Naive thymus-derived CD4-positive, alpha-beta T cell (primary cell): ENCODE measurements around the gene CAMTA1. TPM values are rescaled to one million over a fixed set of nuclear protein-coding genes. Genes with fewer than 3 reads are reported as not detected.

Source experiments
- ATAC-seq: fragments of 150-1000 bp; cut with Tn5 transposase; 2 replicates; pipeline ENCODE4 v1.10.0; 2021; ENCODE audit warnings: mild to moderate bottlenecking, moderate library complexity
- CTCF ChIA-PET: fragments of 350-600 bp; sonication (Branson Sonifier 250); formaldehyde crosslinking; loops from one replicate; lab custom pipeline; 2021; ENCODE audit warnings: antibody characterized with exemption; lab: Charles Lee
- POLR2A ChIA-PET: fragments of 350-600 bp; sonication (Branson Sonifier 250); formaldehyde crosslinking; loops from one replicate; lab custom pipeline; 2021; ENCODE audit warnings: antibody characterized with exemption, inconsistent platforms; lab: Charles Lee
- DNase-seq, 9 donors: peaks; one replicate each; pipeline versions ENCODE4 v3.0.0 to v3.0.0-alpha.2; 2020 to 2022; ENCODE audit warnings: mixed read lengths in 1 of 9
- H3K27ac ChIP-seq: one replicate; pipeline ENCODE4 v1.7.0; 2013; ENCODE audit warnings: mild to moderate bottlenecking, low read depth, low read length, moderate library complexity
- H3K27me3 ChIP-seq, 2 donors: one replicate each; pipeline ENCODE4 v1.7.0; 2013; ENCODE audit warnings: low read length in 2 of 2, mild to moderate bottlenecking in 2 of 2, moderate library complexity in 2 of 2; ENCODE audit not compliant: control insufficient read depth in 2 of 2, insufficient read depth in 2 of 2
- H3K36me3 ChIP-seq, 3 experiments: 1 replicate in 2 of 3; 2 replicates in 1 of 3; pipeline ENCODE4 v1.7.0; 2013; ENCODE audit warnings: low read length in 3 of 3, mild to moderate bottlenecking in 3 of 3, moderate library complexity in 1 of 3; ENCODE audit not compliant: insufficient read depth in 3 of 3, control insufficient read depth in 2 of 3
- H3K4me1 ChIP-seq, 2 donors: one replicate each; pipeline ENCODE4 v1.7.0; 2013; ENCODE audit warnings: low read length in 2 of 2, mild to moderate bottlenecking in 2 of 2, moderate library complexity in 1 of 2; ENCODE audit not compliant: control insufficient read depth in 2 of 2, insufficient read depth in 2 of 2
- H3K4me3 ChIP-seq: 2 replicates; pipeline ENCODE4 v1.7.0; 2013; ENCODE audit warnings: mild to moderate bottlenecking, low read length
- H3K9me3 ChIP-seq, 3 experiments: 1 replicate in 2 of 3; 2 replicates in 1 of 3; pipeline ENCODE4 v1.7.0; 2013; ENCODE audit warnings: low read length in 3 of 3; ENCODE audit not compliant: control insufficient read depth in 2 of 3
- H3K27ac Mint-ChIP-seq, 9 donors: one replicate each; pipeline ENCODE4 v1.8.0; 2020 to 2022; ENCODE audit warnings: mixed read lengths in 9 of 9, mild to moderate bottlenecking in 8 of 9, moderate library complexity in 5 of 9, inconsistent platforms in 2 of 9
- H3K27me3 Mint-ChIP-seq, 5 donors: one replicate each; pipeline ENCODE4 v1.8.0; 2021 to 2022; ENCODE audit warnings: mixed read lengths in 5 of 5, mild to moderate bottlenecking in 1 of 5
- H3K36me3 Mint-ChIP-seq, 5 donors: one replicate each; pipeline ENCODE4 v1.8.0; 2020 to 2022; ENCODE audit warnings: mixed read lengths in 5 of 5, mild to moderate bottlenecking in 3 of 5, inconsistent platforms in 1 of 5
- H3K4me1 Mint-ChIP-seq, 7 donors: one replicate each; pipeline ENCODE4 v1.8.0; 2020 to 2022; ENCODE audit warnings: mixed read lengths in 7 of 7, mild to moderate bottlenecking in 3 of 7, inconsistent platforms in 1 of 7
- H3K4me3 Mint-ChIP-seq, 10 donors: one replicate each; pipeline ENCODE4 v1.8.0; 2020 to 2022; ENCODE audit warnings: mild to moderate bottlenecking in 10 of 10, mixed read lengths in 10 of 10, moderate library complexity in 6 of 10, inconsistent platforms in 2 of 10
- H3K9me3 Mint-ChIP-seq, 11 donors: one replicate each; pipeline ENCODE4 v1.8.0; 2020 to 2022; ENCODE audit warnings: mixed read lengths in 11 of 11, mild to moderate bottlenecking in 4 of 11, inconsistent platforms in 1 of 11, moderate library complexity in 1 of 11
- intact Hi-C, 2 donors: fragments of 100-400 bp; cut with micrococcal nuclease; formaldehyde crosslinking; loops; one replicate each; pipeline ENCODE4 v1.15.1; 2023
- polyA plus RNA-seq, 2 donors: library from polyadenylated mRNA; unstranded; fragments of 300-500 nt; fragmentation: Illumina TruSeq; gene quantifications; one replicate each; pipeline ENCODE4 v1.2.3, GENCODE V29; 2021
- total RNA-seq, 6 experiments: library from RNA in 5 of 6; stranded (reverse) in 5 of 6; gene quantifications; 1 replicate in 5 of 6; 2 replicates in 1 of 6; pipeline ENCODE4 v1.2.3 and lab custom pipeline; 2021 to 2026

The CAMTA1 gene
- total and polyA plus RNA-seq, 7 experiments from 2014 or later, result 38.1 to 68.6 (median 42.6) TPM

- no peak overlapping the region for H3K27ac Mint-ChIP-seq
- CTCF ChIA-PET, result interaction anchor here (1.2 kb wide), 1 partner anchor 59 kb away, joined by 5 read pairs; no protein-coding TSS in a partner anchor
These were observed 941.4 kb downstream of the CAMTA1 start for GRCh38 chr1:7726623-7727022.

DNA sequence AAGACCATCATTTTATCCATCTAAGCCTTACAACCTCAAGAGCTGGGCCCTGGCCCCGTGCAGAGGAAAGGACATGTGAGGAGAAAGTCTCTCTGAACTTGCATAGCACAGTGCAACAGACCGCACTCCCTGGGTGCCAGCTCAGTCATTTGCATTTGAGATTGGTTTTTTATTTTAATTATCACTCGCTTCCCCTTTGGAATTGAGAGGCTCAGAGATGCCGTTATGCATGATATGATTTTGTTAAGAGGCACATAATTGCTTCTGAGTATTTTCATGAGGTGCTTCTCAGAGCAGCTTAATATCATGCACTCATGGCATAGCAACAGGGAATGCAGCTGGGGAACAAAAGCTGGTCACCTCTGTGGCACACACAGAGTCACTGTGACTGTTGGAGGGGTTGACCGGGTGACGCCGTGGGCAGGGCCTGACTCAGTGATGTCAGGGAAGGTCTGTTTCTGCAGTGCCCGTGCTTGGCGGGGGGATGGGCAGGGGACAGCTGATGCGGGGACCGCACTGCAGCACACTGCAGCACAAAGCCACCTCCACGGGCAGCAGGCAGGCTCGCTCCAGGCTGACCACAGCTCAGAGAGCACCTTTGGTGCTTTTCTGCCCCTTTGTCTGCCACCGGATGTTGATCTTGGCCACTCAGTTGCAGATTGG, 942.7 kb downstream of the CAMTA1 start:
- Mint-ChIP-seq H3K4me1 (peaks cover 2 to 10% (median 6%) of the 10 kb centered on the region in 7 donors), H3K36me3 (no peaks in the 10 kb centered on the region), H3K4me3 (no peak overlapping the region), H3K9me3 (peaks cover 0 to 2% (median 0%) of the 10 kb centered on the region in 11 donors), H3K27me3 (peaks cover 5 to 18% (median 12%) of the 10 kb centered on the region in 5 donors), H3K27ac (no peak overlapping the region)
- DNase-seq (no peak), ATAC-seq (no peak)
- Histone ChIP-seq H3K27me3 (no peaks in the 10 kb centered on the region), H3K9me3 (no peaks in the 10 kb centered on the region), H3K36me3 (no peaks in the 10 kb centered on the region), H3K27ac (no peak overlapping the region), H3K4me1 (no peaks in the 10 kb centered on the region), H3K4me3 (no peak overlapping the region)
- intact Hi-C loops, result no loop called here
- ChIA-PET CTCF (interaction anchor here (1.3 kb wide), 1 partner anchor 36 kb away, joined by 3 read pairs; no protein-coding TSS in a partner anchor), POLR2A (no interaction called here)

More at GRCh38 chr1:7726623-7727022, 941.4 kb downstream of the CAMTA1 start:
- no peak for DNase-seq
- Mint-ChIP-seq H3K4me1 (peaks cover 2 to 10% (median 6%) of the 10 kb centered on the region in 7 donors), H3K27me3 (peaks cover 5 to 18% (median 13%) of the 10 kb centered on the region in 5 donors), H3K9me3 (peaks cover 0 to 2% (median 0%) of the 10 kb centered on the region in 11 donors), H3K4me3 (no peak overlapping the region), H3K36me3 (no peaks in the 10 kb centered on the region)
- Histone ChIP-seq H3K36me3 (no peaks in the 10 kb centered on the region), H3K27ac (no peak overlapping the region), H3K27me3 (no peaks in the 10 kb centered on the region), H3K4me1 (no peaks in the 10 kb centered on the region), H3K4me3 (no peak overlapping the region), H3K9me3 (no peaks in the 10 kb centered on the region)
- ATAC-seq, result no peak
- intact Hi-C loops, result no loop called here
- POLR2A ChIA-PET, result interaction anchor here (0.6 kb wide), 1 partner anchor 9 kb away, joined by 3 read pairs; no protein-coding TSS in a partner anchor

- Mint-ChIP-seq H3K27ac (no peak overlapping the region), H3K27me3 (peaks cover 7 to 16% (median 9%) of the 10 kb centered on the region in 5 donors), H3K4me3 (no peak overlapping the region), H3K9me3 (peaks cover 0 to 3% (median 0%) of the 10 kb centered on the region in 11 donors), H3K4me1 (peaks cover 2 to 10% (median 6%) of the 10 kb centered on the region in 7 donors), H3K36me3 (no peaks in the 10 kb centered on the region)
- Histone ChIP-seq H3K4me3 (no peak overlapping the region), H3K4me1 (no peaks in the 10 kb centered on the region), H3K27ac (no peak overlapping the region), H3K27me3 (no peaks in the 10 kb centered on the region), H3K9me3 (no peaks in the 10 kb centered on the region), H3K36me3 (no peaks in the 10 kb centered on the region)
- DNase-seq (no peak), ATAC-seq (no peak)
- CTCF ChIA-PET, result no interaction called here
- intact Hi-C loops, result no loop called here
- POLR2A ChIA-PET, result no interaction called here
These were observed 944.5 kb downstream of the CAMTA1 start for GRCh38 chr1:7729761-7730160.

DNA sequence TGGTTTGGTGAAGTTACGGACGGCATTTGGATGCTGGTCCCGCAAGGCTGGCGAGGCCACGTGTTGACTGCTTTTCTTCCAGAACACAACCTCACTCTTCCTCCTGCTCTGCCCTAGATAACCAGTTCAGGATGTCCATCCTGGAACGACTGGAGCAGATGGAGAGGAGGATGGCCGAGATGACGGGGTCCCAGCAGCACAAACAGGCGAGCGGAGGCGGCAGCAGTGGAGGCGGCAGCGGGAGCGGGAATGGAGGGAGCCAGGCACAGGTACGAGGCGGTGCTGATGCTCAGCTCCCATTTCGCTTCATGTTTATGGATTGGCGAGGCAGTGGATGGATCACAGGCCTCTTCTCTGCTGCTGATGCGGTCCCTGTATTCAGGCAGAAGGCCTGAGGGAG, 947.1 kb downstream of the CAMTA1 start:
- Mint-ChIP-seq H3K9me3 (peaks cover 0 to 3% (median 0%) of the 10 kb centered on the region in 11 donors), H3K27ac (no peak overlapping the region), H3K4me3 (no peak overlapping the region), H3K36me3 (no peaks in the 10 kb centered on the region), H3K27me3 (peaks cover 7 to 16% (median 7%) of the 10 kb centered on the region in 5 donors), H3K4me1 (peaks cover 0 to 1% (median 0%) of the 10 kb centered on the region in 7 donors)
- no peaks in the 10 kb centered on the region for H3K9me3 ChIP-seq
- POLR2A ChIA-PET, result no interaction called here
- no peak for DNase-seq
- intact Hi-C loops, result no loop called here
- no peaks in the 10 kb centered on the region for H3K36me3 ChIP-seq
- CTCF ChIA-PET, result no interaction called here
- ATAC-seq, result no peak
- H3K4me1 ChIP-seq, result no peaks in the 10 kb centered on the region
- no peak overlapping the region for H3K4me3 ChIP-seq
- H3K27ac ChIP-seq, result no peak overlapping the region
- no peaks in the 10 kb centered on the region for H3K27me3 ChIP-seq

- Histone ChIP-seq H3K27me3 (no peaks in the 10 kb centered on the region), H3K4me3 (no peak overlapping the region), H3K27ac (no peak overlapping the region), H3K4me1 (no peaks in the 10 kb centered on the region), H3K9me3 (no peaks in the 10 kb centered on the region), H3K36me3 (no peaks in the 10 kb centered on the region)
- H3K4me1 Mint-ChIP-seq, result peaks cover 0 to 1% (median 0%) of the 10 kb centered on the region in 7 donors
- H3K27me3 Mint-ChIP-seq, result peaks cover 7 to 15% (median 7%) of the 10 kb centered on the region in 5 donors
- no peaks in the 10 kb centered on the region for H3K36me3 Mint-ChIP-seq
- no peak overlapping the region for H3K27ac Mint-ChIP-seq
- POLR2A ChIA-PET, result no interaction called here
- intact Hi-C loops, result no loop called here
- no peak for DNase-seq
- no peak for ATAC-seq
- no peak overlapping the region for H3K4me3 Mint-ChIP-seq
- H3K9me3 Mint-ChIP-seq, result peaks cover 0 to 3% (median 0%) of the 10 kb centered on the region in 11 donors
- CTCF ChIA-PET, result no interaction called here
These were observed 948.0 kb downstream of the CAMTA1 start for GRCh38 chr1:7733276-7733675.

GRCh38 chr1:7738044-7738443, 952.8 kb downstream of the CAMTA1 start:
- H3K27ac Mint-ChIP-seq, result no peak overlapping the region
- ChIA-PET CTCF (interaction anchor here (1.0 kb wide), 1 partner anchor 68 kb away, joined by 4 read pairs; no protein-coding TSS in a partner anchor), POLR2A (no interaction called here)
- H3K9me3 Mint-ChIP-seq, result peaks cover 0 to 3% (median 0%) of the 10 kb centered on the region in 11 donors
- H3K4me1 Mint-ChIP-seq, result peaks cover 0 to 1% (median 0%) of the 10 kb centered on the region in 7 donors
- peaks cover 0 to 3% (median 0%) of the 10 kb centered on the region in 5 donors for H3K27me3 Mint-ChIP-seq
- no peak overlapping the region for H3K4me3 ChIP-seq
- no peak overlapping the region for H3K4me3 Mint-ChIP-seq
- H3K27me3 ChIP-seq, result no peaks in the 10 kb centered on the region
- ATAC-seq, result no peak
- intact Hi-C loops, result no loop called here
- no peak overlapping the region for H3K27ac ChIP-seq
- no peaks in the 10 kb centered on the region for H3K9me3 ChIP-seq
- H3K36me3 Mint-ChIP-seq, result no peaks in the 10 kb centered on the region
- no peak for DNase-seq
- no peaks in the 10 kb centered on the region for H3K36me3 ChIP-seq
- no peaks in the 10 kb centered on the region for H3K4me1 ChIP-seq
